ENCODE measurements around the gene CSTA. TPM values are rescaled to one million over a fixed set of nuclear protein-coding genes. Genes with fewer than 3 reads are reported as not detected.
A peak's percentile ranks its signal among the peaks of the same experiment; 100 is the strongest.

Gene CSTA
- total and polyA plus RNA-seq, 2 of the 13 experiments (the other 11 are each of a cell fraction or from before 2014, with no cell fraction given), result 3.9 to 11.0 TPM

- TF ChIP-seq FOXO4 (CRISPR knock-in tag; conservative IDR thresholded peaks at IDR 0.05) (0 out of 2 replicates have a peak, but pooled peaks have one; percentile 76), AHDC1 (CRISPR knock-in tag; IDR thresholded peaks at IDR 0.05; ENCODE audit: borderline replicate concordance) (peak; percentile 99), THAP11 (CRISPR knock-in tag; IDR thresholded peaks at IDR 0.05) (peak; percentile 82), ZBTB20 (CRISPR knock-in tag; IDR thresholded peaks at IDR 0.05; ENCODE audit: borderline replicate concordance, low read depth) (peak; percentile 91; the same call in 1 of the 2 replicates), SOX5 (CRISPR knock-in tag; IDR thresholded peaks at IDR 0.05; ENCODE audit: borderline replicate concordance) (peak; percentile 96), ZNF543 (CRISPR knock-in tag; IDR thresholded peaks at IDR 0.05) (peak; percentile 54; the same call in 1 of the 2 replicates), ZBTB3 (CRISPR knock-in tag; IDR thresholded peaks at IDR 0.05; ENCODE audit: borderline replicate concordance, low read depth) (0 out of 2 replicates have a peak, but pooled peaks have one; percentile 62), HNF1A (IDR thresholded peaks at IDR 0.05; ENCODE audit: low read depth) (peak; percentile 21; the same call in 1 of the 2 replicates), HNF1A (CRISPR knock-in tag; IDR thresholded peaks at IDR 0.05; ENCODE audit: borderline replicate concordance) (peak; percentile 56; the same call in 1 of the 2 replicates), ARNT2 (CRISPR knock-in tag; IDR thresholded peaks at IDR 0.05; ENCODE audit: low read depth) (0 out of 2 replicates have a peak, but pooled peaks have one; percentile 5), RBM22 (optimal IDR thresholded peaks at IDR 0.05; ENCODE audit: low read length) (peak; percentile 42), FOSL1 (CRISPR knock-in tag; IDR thresholded peaks at IDR 0.05; ENCODE audit: borderline replicate concordance) (peak; percentile 99), HHEX (CRISPR knock-in tag; IDR thresholded peaks at IDR 0.05) (peak; percentile 56), NCOA2 (CRISPR knock-in tag; IDR thresholded peaks at IDR 0.05) (peak; percentile 98)
Measured at GRCh38 chr3:122365582-122366378, 40.7 kb downstream of the CSTA start (continued).

Data from HepG2 (cell line).